Adipose tissue (tissue), 3 donors: Measurements from ENCODE around the gene LRRC10B. TPM values are rescaled to one million over a fixed set of nuclear protein-coding genes. Genes with fewer than 3 reads are reported as not detected.

Experiments used
- H3K27ac ChIP-seq: one replicate; pipeline ENCODE4 v1.5.1; 2013; ENCODE audit warnings: low read depth, low read length
- WGBS, 3 donors: extraction: QIAGEN DNeasy Blood & Tissue Kit; methylation state at CpG; one replicate each; pipeline ENCODE4 v1.1.7; 2013; 5-methylcytosine and 5-hydroxymethylcytosine counted together
- polyA plus RNA-seq, 3 donors: library from polyadenylated mRNA; stranded (reverse); fragments of 200-250 nt; gene quantifications; one replicate each; pipeline ENCODE4 v1.2.3, GENCODE V29; 2013
- donor health status: healthy with polysubstance abuse.
- donor health status: Bipolar disorder and iron deficiency.
- donor health status: healthy.

Gene LRRC10B
- polyA plus RNA-seq, 3 donors: 1.3 to 3.0 (median 2.2) TPM

- 60 to 79% (median 73%) methylated on average over 8 of the region's 8 CpGs for WGBS, 3 donors
Observed at GRCh38 chr11:61503135-61503770, 5.3 kb upstream of the LRRC10B start.

GRCh38 chr11:61505106-61505505 is 3.4 kb upstream of the LRRC10B start:
- 89 to 92% (median 91%) methylated on average over 5 of the region's 5 CpGs for WGBS, 3 donors
- no peak overlapping the region for H3K27ac ChIP-seq

More at GRCh38 chr11:61503135-61503770, 5.3 kb upstream of the LRRC10B start:
- H3K27ac ChIP-seq: no peak overlapping the region

GRCh38 chr11:61505640-61506155 is 2.9 kb upstream of the LRRC10B start:
- WGBS, 3 donors: 63 to 65% (median 65%) methylated on average over 10 of the region's 10 CpGs
- H3K27ac ChIP-seq: no peak overlapping the region

GRCh38 chr11:61507012-61507768 is 1.4 kb upstream of the LRRC10B start:
- WGBS, 3 donors: 67 to 74% (median 72%) methylated on average over 14 of the region's 14 CpGs
- H3K27ac ChIP-seq: no peak overlapping the region

GRCh38 chr11:61509043-61510029 is 787 bp downstream of the LRRC10B start:
- WGBS, 3 donors: 6 to 7% (median 6%) methylated on average over 100 to 117 of the region's 117 CpGs
- H3K27ac ChIP-seq: no peak overlapping the region

- WGBS, 3 donors: 80 to 81% (median 81%) methylated on average over 16 of the region's 16 CpGs
- H3K27ac ChIP-seq: no peak overlapping the region
Observed at GRCh38 chr11:61510166-61510919, 1.8 kb downstream of the LRRC10B start.

GRCh38 chr11:61510974-61511373 is 2.4 kb downstream of the LRRC10B start:
- WGBS, 3 donors: 61 to 76% (median 72%) methylated on average over 14 of the region's 14 CpGs
- H3K27ac ChIP-seq: no peak overlapping the region

- WGBS, 3 donors: 52 to 67% (median 61%) methylated on average over 3 of the region's 3 CpGs
- no peak overlapping the region for H3K27ac ChIP-seq
Observed at GRCh38 chr11:61511383-61511782, 2.8 kb downstream of the LRRC10B start.

- 70 to 82% (median 76%) methylated on average over 4 of the region's 4 CpGs for WGBS, 3 donors
- H3K27ac ChIP-seq: no peak overlapping the region
Observed at GRCh38 chr11:61512435-61512834, 3.9 kb downstream of the LRRC10B start.

- no peak overlapping the region for H3K27ac ChIP-seq
- 82 to 86% (median 84%) methylated on average over 9 to 11 of the region's 11 CpGs for WGBS, 3 donors
Observed at GRCh38 chr11:61513143-61513765, 4.7 kb downstream of the LRRC10B start.

GRCh38 chr11:61514050-61514917 is 5.7 kb downstream of the LRRC10B start:
- H3K27ac ChIP-seq: no peak overlapping the region
- WGBS, 3 donors: 71 to 83% (median 75%) methylated on average over 10 to 11 of the region's 11 CpGs

GRCh38 chr11:61515686-61516085 is 7.1 kb downstream of the LRRC10B start:
- 71 to 88% (median 85%) methylated on average over 10 of the region's 10 CpGs for WGBS, 3 donors

GRCh38 chr11:61516191-61516590 is 7.6 kb downstream of the LRRC10B start:
- no peak overlapping the region for H3K27ac ChIP-seq
- whole genome bisulfite sequencing, 3 donors: 30 to 45% (median 32%) methylated on average over 22 of the region's 22 CpGs

More at GRCh38 chr11:61515686-61516085, 7.1 kb downstream of the LRRC10B start:
- H3K27ac ChIP-seq: no peak overlapping the region

- H3K27ac ChIP-seq: no peak overlapping the region
- 21 to 26% (median 22%) methylated on average over 23 of the region's 23 CpGs for WGBS, 3 donors
Observed at GRCh38 chr11:61516675-61517572, 8.4 kb downstream of the LRRC10B start.

- 88 to 89% (median 88%) methylated on average over 23 of the region's 23 CpGs for WGBS, 3 donors
- H3K27ac ChIP-seq: no peak overlapping the region
Observed at GRCh38 chr11:61518032-61518795, 9.7 kb downstream of the LRRC10B start.
